Muscle of leg (tissue), 11 donors: ENCODE results near the gene ARMC9. TPM values are rescaled to one million over a fixed set of nuclear protein-coding genes. Genes with fewer than 3 reads are reported as not detected.
"Not testable (repeated sequence)": the region's sequence is repeated elsewhere in the genome, so short reads cannot be mapped to it uniquely, and the experiment has no call there.

ENCODE experiments used
- DNase-seq: peaks from one replicate; pipeline ENCODE4 v3.0.0; 2013
- H3K27ac ChIP-seq: one replicate; pipeline ENCODE4 v1.5.1; 2013; ENCODE audit warnings: mild to moderate bottlenecking, low read length, control low read depth
- H3K27me3 ChIP-seq: one replicate; pipeline ENCODE4 v1.6.1; 2013; ENCODE audit warnings: low read length; ENCODE audit not compliant: control insufficient read depth, insufficient read depth
- H3K36me3 ChIP-seq: one replicate; pipeline ENCODE4 v1.6.1; 2013; ENCODE audit warnings: low read length; ENCODE audit not compliant: control insufficient read depth, insufficient read depth
- H3K4me1 ChIP-seq: one replicate; pipeline ENCODE4 v1.6.1; 2013; ENCODE audit warnings: low read length; ENCODE audit not compliant: control insufficient read depth, insufficient read depth
- H3K4me3 ChIP-seq: one replicate; pipeline ENCODE4 v1.5.1; 2013; ENCODE audit warnings: low read length, control low read depth
- H3K9me3 ChIP-seq: replicated peaks from 2 replicates; pipeline ENCODE4 v1.6.1; 2013; ENCODE audit warnings: low read depth, low read length; ENCODE audit not compliant: control insufficient read depth
- WGBS: methylation state at CpG from one replicate; pipeline ENCODE4 v1.1.5; 2013; ENCODE audit warnings: missing lambda C conversion rate; ENCODE audit not compliant: insufficient coverage; 5-methylcytosine and 5-hydroxymethylcytosine counted together
- polyA plus RNA-seq, 8 donors: library from polyadenylated mRNA; unstranded; fragments of 120-200 nt; gene quantifications; one replicate each; pipeline versions ENCODE4 v1.2.1 to v1.2.3, GENCODE V29; 2013; ENCODE audit warnings: inconsistent platforms in 1 of 8, low replicate concordance in 1 of 8; ENCODE audit not compliant: insufficient read length in 8 of 8, insufficient read depth in 1 of 8
- total RNA-seq: library from RNA; stranded (reverse); fragments of 120-200 nt; gene quantifications from one replicate; pipeline ENCODE4 v1.2.4, GENCODE V29; 2013

ARMC9 gene
- total and polyA plus RNA-seq, 9 donors = 3.6 to 9.4 (median 5.3) TPM

DNA sequence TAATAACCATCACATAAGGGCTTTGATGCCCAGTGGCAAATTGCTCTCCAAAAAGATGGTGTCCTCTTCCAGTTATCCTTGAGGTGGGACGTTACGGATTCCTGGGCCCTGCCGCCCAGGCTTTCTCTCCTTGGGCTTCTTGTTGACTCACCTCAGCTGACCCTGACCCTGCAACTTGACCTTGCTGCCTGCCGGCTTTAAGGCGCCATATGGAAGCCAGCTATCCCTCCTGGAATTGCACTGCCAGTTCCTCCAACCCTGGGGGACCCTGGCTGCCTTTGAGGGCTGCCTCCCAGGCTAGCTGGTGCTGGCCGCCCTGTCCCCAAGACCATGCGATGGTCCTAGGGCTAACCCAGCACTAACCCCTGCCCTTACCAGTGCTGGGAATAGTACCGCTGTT is 168.7 kb downstream of the ARMC9 start:
- Histone ChIP-seq H3K9me3 (no peaks in the 10 kb centered on the region), H3K36me3 (peaks cover 6% of the 10 kb centered on the region), H3K27ac (no peak overlapping the region), H3K4me1 (peaks cover 22% of the 10 kb centered on the region), H3K27me3 (no peaks in the 10 kb centered on the region), H3K4me3 (no peak overlapping the region)
- no peak for DNase-seq
- 74% methylated on average over 5 of the region's 8 CpGs for WGBS

DNA sequence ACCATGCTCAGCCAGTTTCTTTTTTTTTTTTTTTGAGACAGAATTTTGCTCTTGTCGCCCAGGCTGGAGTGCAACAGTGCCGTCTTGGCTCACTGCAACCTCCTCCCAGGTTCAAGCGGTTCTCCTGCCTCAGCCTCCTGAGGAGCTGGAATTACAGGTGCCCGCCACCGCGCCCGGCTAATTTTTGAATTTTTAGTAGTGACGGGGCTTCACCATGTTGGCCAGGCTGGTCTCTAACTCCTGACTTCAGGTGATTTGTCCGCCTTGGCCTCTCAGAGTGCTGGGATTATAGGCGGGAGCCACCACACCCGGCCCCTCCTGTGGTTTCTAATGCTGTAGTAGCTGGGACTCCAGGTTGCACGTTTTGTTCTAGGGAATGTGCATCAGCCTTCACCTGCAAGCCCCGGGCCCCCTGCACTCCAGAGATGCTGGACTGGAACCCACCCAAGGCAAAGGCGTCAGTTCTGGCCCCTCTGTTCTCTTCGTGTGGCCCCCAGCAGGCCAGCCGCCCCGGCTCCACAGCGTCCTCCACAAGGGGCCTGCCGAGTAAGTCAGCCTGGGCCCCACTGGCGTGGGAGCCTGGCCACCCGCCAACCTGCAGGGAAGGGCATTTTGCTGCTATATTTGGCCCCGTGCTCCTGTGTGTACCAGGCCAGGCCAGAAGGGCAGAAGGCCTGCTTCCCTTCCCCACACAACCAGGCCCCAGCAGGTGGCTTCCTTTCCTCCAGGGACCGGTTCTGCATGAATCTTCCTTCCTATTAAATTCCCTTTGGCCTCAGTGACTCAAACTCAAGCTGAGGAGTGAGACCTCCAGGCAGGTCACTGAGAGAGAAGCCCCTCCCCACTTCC is 171.4 kb downstream of the ARMC9 start:
- Histone ChIP-seq H3K4me1 (peaks cover 22% of the 10 kb centered on the region), H3K4me3 (no peak overlapping the region), H3K36me3 (peaks cover 6% of the 10 kb centered on the region), H3K27ac (no peak overlapping the region), H3K27me3 (no peaks in the 10 kb centered on the region), H3K9me3 (no peaks in the 10 kb centered on the region)
- 65% methylated on average over 21 of the region's 23 CpGs for WGBS
- DNase-seq = no peak

DNA sequence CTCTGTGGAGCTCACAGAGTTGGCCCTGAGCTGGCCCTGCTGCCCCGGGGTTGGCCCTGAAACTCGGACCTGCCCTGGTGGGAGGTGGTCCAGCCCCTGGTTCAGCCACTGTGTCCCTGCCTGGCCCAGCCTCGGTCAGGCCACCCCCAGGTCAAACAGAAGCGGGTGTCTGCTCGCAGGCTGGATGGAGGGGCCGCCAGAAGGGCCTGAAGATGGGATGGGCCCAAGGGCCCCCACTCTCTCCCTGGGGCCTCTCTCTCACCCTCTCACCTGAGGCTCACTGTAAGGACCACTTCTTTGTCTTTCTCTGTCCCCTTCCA is 172.0 kb downstream of the ARMC9 start:
- no peaks in the 10 kb centered on the region for H3K9me3 ChIP-seq
- H3K36me3 ChIP-seq = peaks cover 6% of the 10 kb centered on the region
- no peak overlapping the region for H3K27ac ChIP-seq
- WGBS = 66% methylated on average over 6 of the region's 6 CpGs
- H3K4me1 ChIP-seq = peaks cover 19% of the 10 kb centered on the region
- no peak overlapping the region for H3K4me3 ChIP-seq
- DNase-seq = no peak
- peaks cover under 1% of the 10 kb centered on the region for H3K27me3 ChIP-seq

DNA sequence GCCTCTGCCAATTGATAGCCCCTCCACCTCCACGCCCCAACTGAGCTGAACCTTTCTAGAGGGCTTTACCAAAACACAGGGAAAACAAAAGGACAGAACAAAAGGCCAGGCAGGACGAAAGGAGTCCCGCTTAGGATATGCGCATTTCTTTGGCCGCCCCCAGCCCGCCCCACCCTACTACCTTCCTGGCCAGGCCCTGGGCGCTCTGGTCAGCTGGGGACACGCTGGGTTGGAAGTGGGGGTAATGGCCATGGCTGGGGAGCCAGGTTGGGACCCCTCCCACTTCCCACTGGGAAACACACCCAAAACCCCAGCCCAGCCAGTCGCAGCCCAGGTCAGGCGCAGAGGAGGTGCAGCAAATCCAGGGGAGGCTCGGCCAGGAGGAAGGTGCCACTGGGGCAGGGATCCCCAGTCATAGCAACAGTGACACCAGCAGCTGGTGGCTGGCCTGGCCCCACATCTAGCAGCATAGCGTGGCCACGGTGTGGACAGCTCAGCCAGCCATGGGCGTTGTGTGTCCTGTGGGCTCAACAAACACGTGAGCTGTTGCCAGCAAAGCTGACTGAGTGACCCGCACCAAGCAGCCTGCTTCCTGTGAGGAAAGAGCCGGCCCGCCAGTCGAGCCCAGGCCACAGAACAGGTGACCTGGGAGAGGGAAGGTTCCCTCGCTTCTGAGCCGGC is 172.5 kb downstream of the ARMC9 start:
- H3K4me1 ChIP-seq = peaks cover 19% of the 10 kb centered on the region
- H3K36me3 ChIP-seq = peaks cover 6% of the 10 kb centered on the region
- H3K9me3 ChIP-seq = no peaks in the 10 kb centered on the region
- peak overlapping the region; percentile 7 for H3K27ac ChIP-seq
- 65% methylated on average over 14 of the region's 21 CpGs for WGBS
- H3K4me3 ChIP-seq = no peak overlapping the region
- no peak for DNase-seq
- peaks cover 3% of the 10 kb centered on the region for H3K27me3 ChIP-seq

DNA sequence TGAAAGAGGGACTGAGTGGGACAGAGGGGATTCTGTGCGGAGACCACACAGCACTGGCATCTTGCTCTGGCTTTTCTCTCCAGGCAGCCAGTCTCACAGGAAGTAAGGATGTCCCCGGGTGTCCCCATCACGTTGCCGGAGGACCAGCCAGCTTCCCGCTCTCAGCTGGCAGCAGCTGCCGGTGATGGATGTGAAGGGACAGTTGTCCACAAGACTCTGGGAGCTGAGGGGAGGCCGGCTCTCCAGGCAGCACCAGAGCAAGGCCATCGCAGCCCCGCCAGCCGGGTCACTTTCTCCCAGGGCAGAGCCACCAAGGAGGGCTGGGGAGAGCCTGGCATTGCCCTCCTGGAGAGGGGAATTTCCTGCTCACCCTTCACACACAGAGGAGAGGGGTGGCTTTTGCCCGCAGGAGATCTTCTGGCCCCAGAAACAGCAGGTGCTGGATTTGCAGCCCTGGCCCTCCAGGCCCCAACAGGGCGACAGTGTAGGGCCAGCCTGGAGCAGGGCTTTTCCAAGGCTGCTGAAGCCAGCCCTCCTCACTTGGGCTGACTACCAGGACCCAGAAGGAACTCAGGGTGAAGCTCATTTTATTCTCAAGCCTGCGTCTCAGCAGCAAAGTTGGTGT is 173.1 kb downstream of the ARMC9 start:
- peak overlapping the region; percentile 7 for H3K27ac ChIP-seq
- no peaks in the 10 kb centered on the region for H3K9me3 ChIP-seq
- H3K4me3 ChIP-seq = no peak overlapping the region
- H3K27me3 ChIP-seq = peaks cover 3% of the 10 kb centered on the region
- H3K36me3 ChIP-seq = peaks cover 6% of the 10 kb centered on the region
- peak; percentile 37 for DNase-seq
- 93% methylated on average over 3 of the region's 13 CpGs for WGBS
- peaks cover 19% of the 10 kb centered on the region for H3K4me1 ChIP-seq

DNA sequence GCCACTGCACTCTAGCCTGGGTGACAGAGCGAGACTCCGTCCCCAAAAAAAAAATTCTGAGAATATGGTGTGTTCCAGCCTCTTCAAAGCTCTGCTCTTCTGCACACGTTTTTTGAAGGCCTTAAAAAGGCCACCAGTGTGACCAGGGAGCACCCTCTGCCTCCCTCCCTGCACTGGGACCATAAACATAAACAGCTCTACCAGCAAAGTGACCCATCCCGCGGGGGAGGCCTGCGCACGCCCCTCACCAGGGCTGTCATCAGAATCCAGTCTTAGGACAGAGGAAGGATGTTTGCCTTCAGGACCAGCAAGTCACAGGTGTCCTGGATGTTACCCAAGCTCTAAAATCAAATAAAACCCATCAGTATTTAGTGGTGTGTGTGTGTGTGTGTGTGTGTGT is 173.9 kb downstream of the ARMC9 start:
- DNase-seq = no peak
- 70% methylated on average over 3 of the region's 7 CpGs for WGBS
- Histone ChIP-seq H3K27ac (no peak overlapping the region), H3K36me3 (peaks cover 6% of the 10 kb centered on the region), H3K4me3 (no peak overlapping the region), H3K9me3 (no peaks in the 10 kb centered on the region), H3K27me3 (peaks cover 10% of the 10 kb centered on the region), H3K4me1 (peaks cover 19% of the 10 kb centered on the region)

DNA sequence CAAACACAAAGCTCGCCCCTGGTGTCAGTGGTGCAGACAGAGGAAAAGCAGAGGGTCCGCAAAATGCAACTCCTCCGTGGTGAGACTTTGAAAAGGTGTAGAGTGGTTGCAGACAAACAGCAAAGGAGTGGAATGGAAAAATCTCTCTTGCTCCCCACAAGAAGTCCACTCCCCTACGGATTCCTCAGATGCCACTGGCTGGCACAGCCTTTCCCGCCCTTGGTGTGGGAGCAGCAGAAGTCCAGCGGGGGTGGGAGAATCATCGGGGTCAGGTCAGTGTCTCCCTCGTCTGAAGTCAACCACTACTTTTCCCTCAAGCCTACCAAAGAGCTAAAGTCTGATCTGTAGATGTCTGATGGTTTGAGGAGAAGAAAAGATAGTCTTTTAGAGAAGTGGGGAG is 174.8 kb downstream of the ARMC9 start:
- no CpG with 5 or more reads among the region's 8 CpGs for WGBS
- peaks cover 10% of the 10 kb centered on the region for H3K27me3 ChIP-seq
- no peak overlapping the region for H3K4me3 ChIP-seq
- no peak overlapping the region for H3K27ac ChIP-seq
- peaks cover 20% of the 10 kb centered on the region for H3K4me1 ChIP-seq
- H3K36me3 ChIP-seq = peaks cover 6% of the 10 kb centered on the region
- DNase-seq = no peak
- H3K9me3 ChIP-seq = no peaks in the 10 kb centered on the region

DNA sequence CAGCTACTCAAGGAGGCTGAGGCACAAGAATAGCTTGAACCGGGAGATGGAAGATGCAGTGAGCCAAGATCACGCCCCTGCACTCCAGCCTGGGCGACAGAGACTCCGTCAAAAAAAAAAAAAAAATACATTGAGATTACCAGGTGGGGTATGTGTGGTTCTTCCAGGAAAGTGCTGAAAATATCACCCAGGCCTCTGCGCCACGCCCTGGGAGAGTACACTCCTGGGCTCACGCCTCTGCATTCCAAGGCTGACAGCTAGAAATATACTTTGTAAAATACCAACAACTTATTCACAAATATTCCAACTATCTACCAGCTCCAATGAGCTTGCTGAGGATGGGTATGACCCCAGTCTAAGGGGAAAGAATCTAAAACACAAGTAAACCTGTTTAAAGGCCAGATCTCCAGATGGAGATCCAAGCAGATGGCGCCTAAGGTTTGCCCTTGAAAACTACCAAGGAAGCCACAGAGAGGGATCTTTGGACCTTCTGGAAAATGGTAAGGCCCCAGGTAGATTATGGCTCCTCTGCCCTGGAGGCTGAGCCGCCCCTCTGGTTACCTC is 175.4 kb downstream of the ARMC9 start:
- DNase-seq = no peak
- no peaks in the 10 kb centered on the region for H3K9me3 ChIP-seq
- no peak overlapping the region for H3K27ac ChIP-seq
- no peak overlapping the region for H3K4me3 ChIP-seq
- 100% methylated on average over 3 of the region's 9 CpGs for WGBS
- peaks cover 6% of the 10 kb centered on the region for H3K36me3 ChIP-seq
- peaks cover 10% of the 10 kb centered on the region for H3K27me3 ChIP-seq
- peaks cover 24% of the 10 kb centered on the region for H3K4me1 ChIP-seq

DNA sequence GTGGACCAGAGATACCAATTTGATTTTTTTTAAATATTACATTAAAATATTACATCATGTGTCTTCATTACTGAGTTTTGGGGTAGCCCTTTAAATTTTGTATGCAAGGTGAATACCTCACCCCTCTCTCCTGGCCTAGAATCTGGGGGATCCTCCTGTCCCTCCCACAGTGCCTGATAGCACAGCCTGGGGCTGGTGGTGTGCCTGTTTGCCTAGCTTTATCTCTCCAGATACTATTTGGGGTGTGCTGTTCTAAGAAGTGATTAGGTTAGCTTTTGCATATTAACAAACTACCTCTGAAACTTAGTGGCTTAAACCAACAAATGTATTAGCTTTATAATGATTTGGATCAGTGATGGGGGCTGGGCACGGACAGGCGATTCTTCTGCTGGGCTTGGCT is 176.3 kb downstream of the ARMC9 start:
- Histone ChIP-seq H3K4me3 (no peak overlapping the region), H3K4me1 (peaks cover 24% of the 10 kb centered on the region), H3K36me3 (peaks cover 6% of the 10 kb centered on the region), H3K9me3 (no peaks in the 10 kb centered on the region), H3K27ac (no peak overlapping the region), H3K27me3 (peaks cover 10% of the 10 kb centered on the region)
- WGBS = 100% methylated on average over 2 of the region's 2 CpGs
- no peak for DNase-seq

DNA sequence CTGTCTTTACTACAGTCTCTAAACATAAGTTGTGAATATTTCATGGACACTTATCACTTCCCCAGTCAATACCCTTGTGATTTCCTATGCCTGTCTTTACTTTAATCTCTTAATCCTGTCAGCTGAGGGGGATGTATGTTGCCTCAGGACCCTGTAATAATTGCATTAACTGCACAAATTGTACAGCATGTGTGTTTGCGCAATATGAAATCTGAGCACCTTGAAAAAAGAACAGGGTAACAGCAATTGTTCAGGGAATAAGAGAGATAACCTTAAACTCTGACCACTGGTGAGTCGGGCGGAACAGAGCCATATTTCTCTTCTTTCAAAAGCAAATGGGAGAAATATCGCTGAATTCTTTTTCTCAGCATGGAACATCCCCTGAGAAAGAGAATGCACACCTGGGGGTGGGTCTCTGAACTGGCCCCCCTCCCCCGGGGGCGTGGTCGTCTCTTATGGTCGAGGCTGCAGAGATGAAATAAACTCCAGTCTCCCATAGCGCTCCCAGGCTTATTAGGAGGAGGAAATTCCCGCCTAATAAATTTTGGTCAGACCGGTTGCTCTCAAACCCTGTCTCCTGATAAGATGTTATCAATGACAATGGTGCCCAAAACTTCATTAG is 177.7 kb downstream of the ARMC9 start:
- not testable (repeated sequence) for H3K4me3 ChIP-seq, H3K9me3 ChIP-seq, H3K36me3 ChIP-seq, H3K27ac ChIP-seq, DNase-seq, H3K27me3 ChIP-seq
- H3K4me1 ChIP-seq = peaks cover 12% of the 10 kb centered on the region
- WGBS = 0% methylated on average over 1 of the region's 11 CpGs
